Sigmoid colon (tissue), 7 donors: Measurements from ENCODE around the gene BANP. TPM values are rescaled to one million over a fixed set of nuclear protein-coding genes. Genes with fewer than 3 reads are reported as not detected.
"Not testable (repeated sequence)": the region's sequence is repeated elsewhere in the genome, so short reads cannot be mapped to it uniquely, and the experiment has no call there.

Experiments
- DNase-seq: peaks from one replicate; pipeline ENCODE4 v3.0.0-alpha.2; 2019
- H3K27ac ChIP-seq, 4 donors: fragments of 200-600 bp; sonication (generic); one replicate each; pipeline ENCODE4 v1.5.1; 2016 to 2019; ENCODE audit warnings: mild to moderate bottlenecking in 1 of 4
- H3K27me3 ChIP-seq, 3 donors: fragments of 200-600 bp; sonication (generic); one replicate each; pipeline ENCODE4 v1.5.1; 2019; ENCODE audit warnings: mild to moderate bottlenecking in 1 of 3
- H3K36me3 ChIP-seq, 4 donors: fragments of 200-600 bp; sonication (generic); one replicate each; pipeline ENCODE4 v1.5.1; 2016 to 2019
- H3K4me1 ChIP-seq, 4 donors: fragments of 200-600 bp; sonication (generic); one replicate each; pipeline ENCODE4 v1.5.1; 2017 to 2019
- H3K4me3 ChIP-seq, 4 donors: fragments of 200-600 bp; sonication (generic); one replicate each; pipeline ENCODE4 v1.5.1; 2017 to 2019; ENCODE audit warnings: mild to moderate bottlenecking in 2 of 4, moderate library complexity in 1 of 4
- H3K9me3 ChIP-seq, 4 donors: fragments of 200-600 bp in 3 of 4; sonication (generic) in 3 of 4; one replicate each; pipeline versions ENCODE4 v1.5.1 to v1.6.1; 2013 to 2019
- CTCF ChIP-seq, 4 experiments: fragments of 450-650 bp in 3 of 4; fragments of 200-600 bp in 1 of 4; IDR thresholded peaks; one replicate each; pipeline ENCODE4 v1.5.1; 2016 to 2019; ENCODE audit warnings: antibody characterized with exemption in 4 of 4, mild to moderate bottlenecking in 3 of 4, moderate library complexity in 2 of 4
- EP300 ChIP-seq, 4 donors: sonication (generic); formaldehyde crosslinking; IDR thresholded peaks; one replicate each; pipeline ENCODE4 v1.6.1; 2017; ENCODE audit warnings: antibody characterized with exemption in 4 of 4
- POLR2A ChIP-seq, 2 donors: fragments of 450-650 bp; IDR thresholded peaks; one replicate each; pipeline ENCODE4 v1.6.1; 2016; ENCODE audit warnings: antibody characterized with exemption in 2 of 2, mild to moderate bottlenecking in 2 of 2, moderate library complexity in 2 of 2
- POLR2AphosphoS5 ChIP-seq, 4 donors: sonication (generic); formaldehyde crosslinking; IDR thresholded peaks; one replicate each; pipeline ENCODE4 v1.6.1; 2017; ENCODE audit warnings: antibody characterized with exemption in 4 of 4
- WGBS, 2 donors: extraction: QIAGEN DNeasy Blood & Tissue Kit; methylation state at CpG; one replicate each; pipeline ENCODE4 v1.1.7; 2013; 5-methylcytosine and 5-hydroxymethylcytosine counted together
- intact Hi-C: fragments of 100-400 bp; cut with DNase I; formaldehyde crosslinking; loops from one replicate; pipeline ENCODE4 v1.15.1; 2023
- polyA plus RNA-seq, 3 donors: library from polyadenylated mRNA; stranded (reverse); fragments of 200-250 nt; gene quantifications; one replicate each; pipeline ENCODE4 v1.2.3, GENCODE V29; 2013
- total RNA-seq, 4 donors: library from RNA; depleted of rRNA; stranded (reverse); fragments of >200 nt; gene quantifications; one replicate each; pipeline ENCODE4 v1.1.0, GENCODE V29; 2016
- donor health status: healthy with polysubstance abuse.
- donor health status: Bipolar disorder and iron deficiency.
- donor health status: healthy.

The BANP gene
- total and polyA plus RNA-seq, 7 donors = 8.4 to 31.0 (median 17.4) TPM

- no peaks in the 10 kb centered on the region for H3K4me1 ChIP-seq
- intact Hi-C loops = no loop called here
- H3K4me3 ChIP-seq = no peak overlapping the region
- peaks cover 0 to 4% (median 0%) of the 10 kb centered on the region in 3 donors for H3K27me3 ChIP-seq
- no peaks in the 10 kb centered on the region for H3K36me3 ChIP-seq
- DNase-seq = no peak
- no peak overlapping the region for H3K27ac ChIP-seq
- TF ChIP-seq POLR2A (IDR thresholded peaks at IDR 0.05) (no peak), CTCF (IDR thresholded peaks at IDR 0.05) (no peak), EP300 (IDR thresholded peaks at IDR 0.05) (no peak), POLR2AphosphoS5 (IDR thresholded peaks at IDR 0.05) (no peak)
- 94 to 96% methylated on average over 12 of the region's 12 CpGs for WGBS, 2 donors
- H3K9me3 ChIP-seq = no peaks in the 10 kb centered on the region
These were observed 157.5 kb downstream of the BANP start for GRCh38 chr16:88108762-88109161.

- H3K4me1 ChIP-seq, H3K4me3 ChIP-seq, H3K27ac ChIP-seq, H3K36me3 ChIP-seq, DNase-seq, intact Hi-C loops, H3K27me3 ChIP-seq, H3K9me3 ChIP-seq: not testable (repeated sequence)
- WGBS, 2 donors = 70 to 74% methylated on average over 28 of the region's 28 CpGs
These were observed 158.7 kb downstream of the BANP start for GRCh38 chr16:88109726-88110621.

GRCh38 chr16:88110875-88111494 is 159.8 kb downstream of the BANP start:
- H3K27ac ChIP-seq, H3K9me3 ChIP-seq, DNase-seq, intact Hi-C loops, H3K36me3 ChIP-seq, H3K4me3 ChIP-seq, H3K4me1 ChIP-seq: not testable (repeated sequence)
- WGBS, 2 donors = 57 to 81% methylated on average over 21 of the region's 21 CpGs
- H3K27me3 ChIP-seq = peaks cover 0 to 11% (median 0%) of the 10 kb centered on the region in 3 donors

GRCh38 chr16:88111976-88112375 is 160.7 kb downstream of the BANP start:
- intact Hi-C loops, H3K9me3 ChIP-seq, H3K36me3 ChIP-seq, H3K4me3 ChIP-seq, H3K27ac ChIP-seq, H3K4me1 ChIP-seq, DNase-seq: not testable (repeated sequence)
- WGBS, 2 donors = 49 to 74% methylated on average over 13 of the region's 13 CpGs
- peaks cover 0 to 18% (median 0%) of the 10 kb centered on the region in 3 donors for H3K27me3 ChIP-seq

- no peaks in the 10 kb centered on the region for H3K4me1 ChIP-seq
- H3K36me3 ChIP-seq = no peaks in the 10 kb centered on the region
- no peak for TF ChIP-seq CTCF (IDR thresholded peaks at IDR 0.05)
- no peak for TF ChIP-seq POLR2A (IDR thresholded peaks at IDR 0.05)
- no peak for TF ChIP-seq EP300 (IDR thresholded peaks at IDR 0.05)
- TF ChIP-seq POLR2AphosphoS5 (IDR thresholded peaks at IDR 0.05) = no peak
- no peaks in the 10 kb centered on the region for H3K9me3 ChIP-seq
- H3K4me3 ChIP-seq = no peak overlapping the region
- intact Hi-C loops = no loop called here
- no peak overlapping the region for H3K27ac ChIP-seq
- H3K27me3 ChIP-seq = peaks cover 0 to 18% (median 0%) of the 10 kb centered on the region in 3 donors
- 79 to 88% methylated on average over 20 of the region's 20 CpGs for WGBS, 2 donors
- DNase-seq = no peak
These were observed 162.4 kb downstream of the BANP start for GRCh38 chr16:88113545-88114045.

- H3K27ac ChIP-seq, H3K9me3 ChIP-seq, intact Hi-C loops, H3K4me1 ChIP-seq, H3K36me3 ChIP-seq, DNase-seq, H3K4me3 ChIP-seq: not testable (repeated sequence)
- WGBS, 2 donors = 59 to 68% methylated on average over 22 of the region's 22 CpGs
- peaks cover 0 to 18% (median 0%) of the 10 kb centered on the region in 3 donors for H3K27me3 ChIP-seq
These were observed 163.5 kb downstream of the BANP start for GRCh38 chr16:88114541-88115228.
